GM13976 (cell line): Measurements from ENCODE around the gene KRTAP10-2.
A peak's percentile ranks its signal among the peaks of the same experiment; 100 is the strongest.

Experiments
- DNase-seq: peaks from one replicate; pipeline ENCODE4 v3.0.0; 2012; ENCODE audit warnings: low spot score
- in situ Hi-C: fragments of 300-500 bp; cut with MboI; formaldehyde crosslinking; loops from one replicate; pipeline ENCODE4 v1.12.0; 2022; ENCODE audit warnings: low sequenced_read_pairs, mixed read lengths, inconsistent platforms; ENCODE audit not compliant: unreplicated experiment
- TF ChIP-seq, protein P1 (sequence below): IDR thresholded peaks from 2 replicates; pipeline ENCODE4 v1.5.1; 2012; ENCODE audit warnings: borderline replicate concordance, mild to moderate bottlenecking; ENCODE audit not compliant: insufficient read depth; ENCODE audit errors: extremely low read depth, missing control alignments, control extremely low read depth

The KRTAP10-2 gene

DNA sequence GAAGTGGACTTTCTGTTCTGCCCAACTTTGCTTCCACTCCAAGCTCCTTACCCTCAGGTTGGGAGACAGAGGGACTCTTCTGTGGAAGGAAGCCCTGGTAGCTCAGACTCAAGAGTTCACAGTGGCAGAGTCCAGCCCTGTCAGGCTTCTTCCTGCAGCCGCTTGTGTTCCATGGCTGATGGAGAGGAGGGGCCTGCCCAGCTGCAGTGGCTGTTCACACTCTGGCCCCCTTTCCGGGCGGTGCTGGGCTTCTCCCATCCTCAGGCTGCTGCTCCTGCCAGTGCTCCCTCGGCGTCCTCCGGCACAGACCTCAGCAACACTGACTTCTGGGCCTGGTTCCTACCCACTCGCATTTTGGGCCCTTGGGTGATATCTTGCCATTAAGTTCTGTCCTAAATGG lies 15.3 kb downstream of the KRTAP10-2 start:
- TF ChIP-seq, protein P1, sequence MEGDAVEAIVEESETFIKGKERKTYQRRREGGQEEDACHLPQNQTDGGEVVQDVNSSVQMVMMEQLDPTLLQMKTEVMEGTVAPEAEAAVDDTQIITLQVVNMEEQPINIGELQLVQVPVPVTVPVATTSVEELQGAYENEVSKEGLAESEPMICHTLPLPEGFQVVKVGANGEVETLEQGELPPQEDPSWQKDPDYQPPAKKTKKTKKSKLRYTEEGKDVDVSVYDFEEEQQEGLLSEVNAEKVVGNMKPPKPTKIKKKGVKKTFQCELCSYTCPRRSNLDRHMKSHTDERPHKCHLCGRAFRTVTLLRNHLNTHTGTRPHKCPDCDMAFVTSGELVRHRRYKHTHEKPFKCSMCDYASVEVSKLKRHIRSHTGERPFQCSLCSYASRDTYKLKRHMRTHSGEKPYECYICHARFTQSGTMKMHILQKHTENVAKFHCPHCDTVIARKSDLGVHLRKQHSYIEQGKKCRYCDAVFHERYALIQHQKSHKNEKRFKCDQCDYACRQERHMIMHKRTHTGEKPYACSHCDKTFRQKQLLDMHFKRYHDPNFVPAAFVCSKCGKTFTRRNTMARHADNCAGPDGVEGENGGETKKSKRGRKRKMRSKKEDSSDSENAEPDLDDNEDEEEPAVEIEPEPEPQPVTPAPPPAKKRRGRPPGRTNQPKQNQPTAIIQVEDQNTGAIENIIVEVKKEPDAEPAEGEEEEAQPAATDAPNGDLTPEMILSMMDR, result no peak
- no peak for DNase-seq
- in situ Hi-C loops, result no loop called here

DNA sequence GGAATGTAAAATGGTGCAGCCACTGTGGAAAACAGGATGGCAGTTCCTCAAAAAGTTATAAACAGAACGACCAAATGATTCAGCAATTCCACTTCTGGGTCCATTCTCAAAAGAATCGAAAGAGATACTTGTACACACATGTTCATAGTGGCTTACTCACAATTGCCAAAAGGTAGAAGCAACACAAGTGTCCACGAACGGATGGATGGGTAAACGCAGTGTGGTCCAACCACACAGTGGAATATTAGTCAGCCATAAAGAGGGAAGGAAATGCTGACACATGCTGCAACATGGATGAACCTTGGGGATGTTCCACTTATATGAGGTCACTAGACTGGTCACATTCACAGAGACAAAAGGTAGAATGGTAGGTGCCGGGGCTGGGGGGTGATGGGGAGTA lies 16.6 kb downstream of the KRTAP10-2 start:
- DNase-seq, result no peak
- TF ChIP-seq, protein P1, result no peak
- in situ Hi-C loops, result no loop called here

DNA sequence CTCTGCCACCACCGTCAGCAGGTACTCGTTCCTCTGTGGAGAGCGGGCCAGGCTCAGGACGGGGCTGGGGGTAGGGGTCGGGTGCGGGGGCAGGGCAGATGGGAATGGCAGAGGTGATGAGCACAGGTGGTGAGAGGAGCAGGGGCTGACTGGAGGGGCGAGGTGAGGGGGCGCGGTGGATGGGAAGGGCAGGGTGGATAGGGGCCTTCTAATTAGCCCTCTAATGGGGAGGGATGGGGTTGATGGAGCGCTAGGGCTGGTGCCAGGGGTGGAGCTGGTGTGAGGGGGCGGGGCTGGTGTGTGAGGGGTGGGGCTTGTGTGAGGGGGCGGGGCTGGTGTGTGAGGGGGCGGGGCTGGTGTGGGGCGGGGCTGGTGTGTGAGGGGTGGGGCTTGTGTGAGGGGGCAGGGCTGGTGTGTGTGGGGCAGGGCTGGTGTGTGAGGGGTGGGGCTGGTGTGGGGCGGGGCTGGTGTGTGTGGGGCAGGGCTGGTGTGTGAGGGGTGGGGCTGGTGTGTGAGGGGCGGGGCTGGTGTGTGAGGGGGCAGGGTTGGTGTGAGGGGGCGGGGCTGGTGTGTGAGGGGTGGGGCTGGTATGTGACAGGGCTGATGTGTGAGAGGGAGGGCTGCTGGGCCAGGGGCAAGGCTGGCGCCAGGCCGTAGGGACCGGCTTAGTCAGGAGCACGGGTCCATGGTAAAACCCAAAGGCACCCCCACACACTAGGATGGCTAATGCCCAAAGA lies 17.2 kb downstream of the KRTAP10-2 start:
- TF ChIP-seq, protein P1, result no peak
- in situ Hi-C loops, result no loop called here
- DNase-seq, result no peak

DNA sequence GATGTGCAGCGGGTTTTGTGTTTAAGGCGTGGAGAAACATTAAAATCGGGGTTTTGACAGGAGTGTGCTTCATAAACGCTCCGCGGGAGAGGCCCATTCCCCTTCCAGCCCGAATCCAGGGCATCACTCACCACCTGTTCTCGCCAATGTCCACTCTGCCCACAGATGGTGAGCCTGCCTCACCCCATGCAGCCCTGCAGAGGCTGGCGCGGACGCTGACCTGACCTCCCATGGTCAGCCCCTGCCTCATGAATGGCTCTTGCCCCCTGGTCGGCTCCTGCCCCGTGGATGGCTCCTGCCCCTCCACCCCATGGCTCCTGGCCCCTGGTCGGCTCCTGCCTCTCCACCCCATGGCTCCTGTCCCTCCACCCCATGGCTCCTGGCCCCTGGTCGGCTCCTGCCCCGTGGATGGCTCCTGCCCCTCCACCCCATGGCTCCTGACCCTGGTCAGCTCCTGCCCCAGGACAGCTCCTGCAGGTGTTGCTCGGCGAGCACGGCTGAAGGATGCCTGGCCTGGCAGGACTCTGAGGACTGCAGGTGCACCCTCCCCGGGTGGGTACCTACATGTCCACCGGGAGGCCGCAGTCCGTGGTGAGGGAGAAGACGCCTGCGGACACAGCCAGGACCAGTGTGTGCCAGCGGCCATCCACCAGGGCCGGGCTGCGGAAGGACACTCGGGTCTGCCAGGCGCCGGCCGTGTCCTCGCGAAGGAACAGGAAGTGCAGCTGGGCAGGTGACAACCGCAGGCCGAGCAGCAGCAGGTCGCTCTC lies 18.0 kb downstream of the KRTAP10-2 start:
- in situ Hi-C loops, result no loop called here
- TF ChIP-seq, protein P1, result no peak
- no peak for DNase-seq

DNA sequence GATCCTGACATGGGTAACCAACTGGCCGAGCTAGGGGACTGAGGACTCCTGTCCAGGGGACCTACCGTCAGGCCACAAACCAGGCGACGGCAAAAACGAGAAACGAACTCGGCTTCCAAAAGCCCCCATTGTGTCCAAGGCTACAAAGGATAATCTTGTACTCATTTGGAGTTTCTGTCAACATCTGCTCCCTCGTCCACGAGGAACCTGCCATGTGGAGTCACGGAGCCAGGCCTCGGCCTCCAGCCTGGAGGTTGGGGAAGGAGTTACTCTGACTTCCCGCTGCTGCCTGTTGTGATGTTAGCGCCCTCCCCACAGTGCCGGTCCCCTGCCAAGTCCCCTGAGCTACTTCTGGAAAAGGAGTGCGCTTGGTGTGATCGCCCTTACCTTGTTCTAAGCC lies 18.6 kb downstream of the KRTAP10-2 start:
- TF ChIP-seq, protein P1, result no peak
- DNase-seq, result peak; percentile 22
- in situ Hi-C loops, result no loop called here

DNA sequence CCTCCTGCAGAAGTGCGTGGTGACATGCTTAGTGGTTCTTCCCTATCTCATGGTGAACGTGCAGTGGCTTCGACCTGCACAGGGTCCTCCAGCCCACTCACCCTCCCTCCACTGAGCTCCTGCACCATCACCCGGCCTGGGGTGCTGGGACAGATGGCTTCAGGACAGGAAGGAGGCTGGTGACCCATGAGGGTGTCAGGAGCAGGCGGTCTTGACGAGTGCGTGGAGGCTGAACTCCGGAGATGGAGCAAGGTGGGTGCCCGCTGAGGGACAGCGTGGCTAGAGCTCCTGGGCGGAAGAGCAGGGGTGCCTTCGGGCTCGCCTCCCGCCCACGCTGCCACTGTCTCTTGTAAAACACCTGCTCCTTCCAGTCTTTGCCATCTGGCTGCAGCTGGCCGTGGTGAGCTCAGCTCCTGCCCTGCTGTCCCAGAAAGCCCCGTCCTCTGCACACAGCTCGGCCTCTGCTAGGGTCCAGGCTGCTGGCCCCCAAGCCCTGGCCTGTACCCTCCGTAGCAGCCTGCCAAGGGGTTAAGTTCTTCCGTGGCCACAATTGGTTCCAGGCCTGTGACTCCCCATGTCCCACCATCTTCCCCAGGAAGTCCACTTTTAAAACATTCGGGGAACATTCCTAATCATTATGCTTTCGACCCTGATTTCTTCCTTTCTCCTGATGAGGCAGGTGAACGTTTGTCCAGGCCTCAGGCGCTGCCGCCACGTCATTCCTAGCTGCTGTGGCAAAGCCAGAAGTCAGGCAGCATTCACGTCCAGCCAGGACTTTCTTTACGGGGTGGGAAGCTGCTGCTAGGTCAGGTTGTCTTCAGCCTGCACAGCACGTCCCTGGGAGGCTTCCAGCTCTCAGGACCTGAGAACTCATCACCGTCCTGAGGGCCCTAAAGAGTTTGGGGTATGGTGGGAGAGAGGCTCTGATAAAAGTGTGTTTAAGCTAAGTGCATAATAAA lies 19.4 kb downstream of the KRTAP10-2 start:
- DNase-seq, result peak; percentile 18
- in situ Hi-C loops, result no loop called here
- TF ChIP-seq, protein P1, result no peak
